Measurements from ENCODE around the gene ARHGDIG. TPM values are rescaled to one million over a fixed set of nuclear protein-coding genes. Genes with fewer than 3 reads are reported as not detected.
"Not testable (repeated sequence)": the region's sequence is repeated elsewhere in the genome, so short reads cannot be mapped to it uniquely, and the experiment has no call there.

The ARHGDIG gene
- total RNA-seq, 4 donors from 2014 or later = not detected

DNA sequence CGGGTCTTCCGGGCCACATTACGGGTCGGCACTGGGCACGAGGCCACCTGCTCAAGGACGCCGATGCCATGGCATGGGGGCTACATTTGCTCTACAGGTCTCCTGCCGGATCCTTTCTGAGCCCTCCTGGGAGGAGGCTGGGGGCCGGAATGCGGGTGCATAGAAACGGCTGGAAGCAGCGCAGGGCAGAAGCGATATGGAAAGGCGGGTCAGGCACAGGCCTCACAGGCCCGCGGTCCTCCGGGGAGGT is 43.7 kb downstream of the ARHGDIG start:
- 85 to 87% methylated on average over 13 to 17 of the region's 17 CpGs for WGBS, 2 donors
- Histone ChIP-seq H3K4me3 (no peak overlapping the region), H3K27me3 (no peaks in the 10 kb centered on the region), H3K36me3 (peaks cover 0 to 5% (median 0%) of the 10 kb centered on the region in 3 donors), H3K9me3 (no peaks in the 10 kb centered on the region), H3K27ac (no peak overlapping the region), H3K4me1 (peaks cover 0 to 37% (median 22%) of the 10 kb centered on the region in 4 donors)
- TF ChIP-seq POLR2A (IDR thresholded peaks at IDR 0.05) (no peak), EP300 (IDR thresholded peaks at IDR 0.05) (no peak)
- DNase-seq (ENCODE audit: low spot score in 2 of 2) = no peak

DNA sequence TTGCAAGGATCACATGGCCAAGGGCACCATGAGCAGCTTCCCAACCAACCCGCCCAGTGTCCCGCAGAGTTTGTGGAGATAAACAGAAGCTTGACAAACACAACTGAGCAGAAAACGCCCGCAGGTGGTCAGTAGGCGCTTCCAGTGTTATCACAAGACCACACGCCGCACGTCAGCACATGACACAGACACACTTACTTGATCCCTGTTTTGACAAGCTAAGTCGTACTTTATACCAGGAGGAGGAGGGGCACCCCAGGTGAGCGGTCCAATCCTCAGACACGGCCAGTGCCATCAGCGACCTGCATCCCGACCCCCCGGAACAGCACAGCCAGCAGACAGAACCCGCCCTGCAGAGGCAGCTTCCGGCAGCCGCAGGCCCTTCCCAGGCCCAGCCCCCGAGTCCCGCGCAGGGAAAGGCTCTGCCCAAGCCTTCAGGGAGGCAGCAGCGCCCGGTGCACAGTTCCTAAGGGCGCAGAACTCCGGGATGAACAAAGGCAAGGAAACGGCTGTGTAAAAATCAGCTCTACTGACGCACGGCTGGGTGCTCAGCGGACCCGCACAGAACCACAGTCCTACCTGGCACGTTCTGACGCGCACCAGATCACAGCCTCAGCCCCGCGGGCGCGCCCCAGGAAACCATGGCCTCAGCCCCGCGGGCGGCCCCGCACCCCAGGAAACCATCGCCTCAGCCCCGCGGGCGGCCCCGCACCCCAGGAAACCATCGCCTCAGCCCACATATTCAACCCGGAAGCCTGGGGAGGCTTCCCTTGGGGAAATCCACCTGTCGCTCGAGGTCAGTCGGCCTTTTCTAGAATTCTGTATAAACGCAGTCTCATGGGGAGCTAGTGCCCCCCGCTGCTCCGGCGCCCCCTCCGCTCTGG is 44.3 kb downstream of the ARHGDIG start:
- DNase-seq (ENCODE audit: low spot score in 2 of 2) = no peak
- no peaks in the 10 kb centered on the region for H3K27me3 ChIP-seq
- no peak for TF ChIP-seq POLR2A (IDR thresholded peaks at IDR 0.05)
- TF ChIP-seq, protein P1, sequence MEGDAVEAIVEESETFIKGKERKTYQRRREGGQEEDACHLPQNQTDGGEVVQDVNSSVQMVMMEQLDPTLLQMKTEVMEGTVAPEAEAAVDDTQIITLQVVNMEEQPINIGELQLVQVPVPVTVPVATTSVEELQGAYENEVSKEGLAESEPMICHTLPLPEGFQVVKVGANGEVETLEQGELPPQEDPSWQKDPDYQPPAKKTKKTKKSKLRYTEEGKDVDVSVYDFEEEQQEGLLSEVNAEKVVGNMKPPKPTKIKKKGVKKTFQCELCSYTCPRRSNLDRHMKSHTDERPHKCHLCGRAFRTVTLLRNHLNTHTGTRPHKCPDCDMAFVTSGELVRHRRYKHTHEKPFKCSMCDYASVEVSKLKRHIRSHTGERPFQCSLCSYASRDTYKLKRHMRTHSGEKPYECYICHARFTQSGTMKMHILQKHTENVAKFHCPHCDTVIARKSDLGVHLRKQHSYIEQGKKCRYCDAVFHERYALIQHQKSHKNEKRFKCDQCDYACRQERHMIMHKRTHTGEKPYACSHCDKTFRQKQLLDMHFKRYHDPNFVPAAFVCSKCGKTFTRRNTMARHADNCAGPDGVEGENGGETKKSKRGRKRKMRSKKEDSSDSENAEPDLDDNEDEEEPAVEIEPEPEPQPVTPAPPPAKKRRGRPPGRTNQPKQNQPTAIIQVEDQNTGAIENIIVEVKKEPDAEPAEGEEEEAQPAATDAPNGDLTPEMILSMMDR (IDR thresholded peaks at IDR 0.05) = no peak
- WGBS, 2 donors = 66 to 67% methylated on average over 33 to 46 of the region's 55 CpGs
- peaks cover 0 to 37% (median 22%) of the 10 kb centered on the region in 4 donors for H3K4me1 ChIP-seq
- H3K4me3 ChIP-seq = peak overlapping the region in 2 of 4 donors; percentile 12 to 18
- no peaks in the 10 kb centered on the region for H3K9me3 ChIP-seq
- H3K27ac ChIP-seq = peak overlapping the region in 1 of 4 donors; percentile 30
- no peaks in the 10 kb centered on the region for H3K36me3 ChIP-seq

DNA sequence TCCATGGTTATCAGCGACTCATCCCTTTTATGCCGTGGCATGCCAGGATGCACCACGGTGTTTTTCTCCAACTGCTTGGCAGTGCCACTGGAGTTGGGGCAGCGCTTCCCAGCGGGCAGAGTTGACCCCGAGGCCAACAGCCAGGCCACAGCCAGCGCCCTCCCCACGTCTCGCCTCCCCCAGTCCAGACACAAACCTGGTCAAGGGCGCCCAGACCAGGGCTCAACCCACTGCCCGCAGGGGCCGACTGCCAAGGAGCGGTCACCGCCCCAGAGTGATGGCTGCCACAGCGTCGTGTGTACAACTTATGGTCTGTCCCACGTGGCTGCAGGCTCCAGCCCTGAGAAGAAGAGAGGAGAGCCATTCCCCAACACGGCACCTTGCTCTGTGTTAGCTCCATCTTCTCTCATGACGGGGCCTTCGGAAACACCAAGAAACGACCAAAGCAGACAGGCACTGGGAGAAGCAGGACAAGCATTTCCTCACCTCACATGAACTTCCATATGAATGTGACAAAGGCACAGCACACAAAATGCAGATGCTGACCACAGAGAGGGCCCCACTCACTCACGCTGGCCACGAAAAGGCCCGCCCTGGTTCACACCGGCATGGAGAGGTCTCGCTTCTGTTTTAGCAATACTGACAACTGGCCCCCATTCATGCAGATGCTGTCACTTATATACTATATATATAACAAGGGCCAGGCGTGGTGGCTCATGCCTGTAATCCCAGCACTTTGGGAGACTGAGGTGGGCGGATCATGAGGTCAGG is 45.2 kb downstream of the ARHGDIG start:
- H3K4me3 ChIP-seq = peak overlapping the region in 2 of 4 donors; percentile 12 to 18

DNA sequence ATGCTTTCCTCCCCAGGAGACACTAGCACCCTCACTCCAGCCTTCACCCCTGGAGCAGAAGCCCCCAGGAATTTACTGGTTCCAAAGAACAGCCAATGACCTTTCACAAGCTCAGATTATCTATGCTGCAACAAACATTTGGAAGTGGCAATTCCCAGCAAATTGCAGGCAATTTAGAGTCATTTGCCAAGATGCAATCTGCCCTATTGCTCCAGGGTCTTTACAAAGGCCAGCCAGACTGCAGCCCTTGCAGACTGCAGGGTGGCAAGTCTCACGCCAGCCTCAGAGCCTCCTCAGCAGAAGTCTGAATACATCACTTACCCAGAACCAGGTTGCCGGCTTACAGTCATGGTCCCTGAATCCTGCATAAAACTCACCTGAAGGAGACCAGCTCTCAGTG is 50.4 kb downstream of the ARHGDIG start:
- peaks cover 0 to 28% (median 18%) of the 10 kb centered on the region in 4 donors for H3K4me1 ChIP-seq
- no peak for TF ChIP-seq EP300 (IDR thresholded peaks at IDR 0.05)
- TF ChIP-seq, protein P1 (IDR thresholded peaks at IDR 0.05) = no peak
- TF ChIP-seq POLR2A (IDR thresholded peaks at IDR 0.05) = no peak
- H3K9me3 ChIP-seq = no peaks in the 10 kb centered on the region
- no peak overlapping the region for H3K4me3 ChIP-seq
- H3K36me3 ChIP-seq = no peaks in the 10 kb centered on the region
- no peak for DNase-seq (ENCODE audit: low spot score in 2 of 2)
- H3K27me3 ChIP-seq = no peaks in the 10 kb centered on the region
- 59 to 75% methylated on average over 1 to 2 of the region's 2 CpGs for WGBS, 2 donors
- H3K27ac ChIP-seq = no peak overlapping the region

More for the DNA sequence above, 45.2 kb downstream of the ARHGDIG start:
- DNase-seq (ENCODE audit: low spot score in 2 of 2) = no peak
- Histone ChIP-seq H3K27me3 (no peaks in the 10 kb centered on the region), H3K4me1 (peaks cover 0 to 37% (median 24%) of the 10 kb centered on the region in 4 donors), H3K9me3 (no peaks in the 10 kb centered on the region), H3K36me3 (no peaks in the 10 kb centered on the region), H3K27ac (peak overlapping the region in 1 of 4 donors; percentile 30)
- TF ChIP-seq EP300 (IDR thresholded peaks at IDR 0.05) (no peak), POLR2A (IDR thresholded peaks at IDR 0.05) (no peak)
- TF ChIP-seq, protein P1 (IDR thresholded peaks at IDR 0.05) = no peak
- WGBS, 2 donors = 85 to 86% methylated on average over 28 of the region's 28 CpGs

DNA sequence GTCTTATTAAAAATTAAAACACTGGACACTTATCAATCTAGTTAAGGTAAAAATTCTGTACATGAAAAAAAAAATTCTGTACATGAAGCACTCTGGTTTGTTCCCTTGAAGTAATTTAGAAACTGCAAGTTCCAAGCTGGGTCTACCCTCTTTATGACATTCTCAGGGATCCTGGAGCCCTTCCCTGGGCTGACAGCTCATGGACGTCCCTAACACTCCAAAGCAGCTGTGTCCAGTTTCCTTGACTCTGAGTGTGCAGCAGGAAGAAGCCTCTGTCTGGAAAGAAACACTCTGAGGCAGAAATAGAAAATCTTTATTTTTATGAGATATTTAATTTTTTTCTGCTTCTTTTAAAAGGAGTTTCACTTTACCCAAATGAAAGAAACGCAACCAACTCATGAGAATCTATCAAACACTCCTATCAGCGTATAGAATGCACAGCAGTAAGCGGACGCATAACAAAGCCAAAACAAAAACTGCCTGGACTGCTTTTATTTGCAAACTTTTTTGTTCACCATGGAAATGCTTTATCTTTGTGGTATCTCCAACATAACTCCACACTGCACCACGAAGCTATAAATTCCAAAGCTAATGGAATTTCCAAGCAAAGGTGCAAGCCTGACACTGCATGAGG is 50.9 kb downstream of the ARHGDIG start:
- not testable (repeated sequence) for H3K27ac ChIP-seq; DNase-seq (ENCODE audit: low spot score in 2 of 2); H3K4me3 ChIP-seq; H3K9me3 ChIP-seq; H3K36me3 ChIP-seq; H3K27me3 ChIP-seq
- 69 to 76% methylated on average over 6 of the region's 6 CpGs for WGBS, 2 donors
- H3K4me1 ChIP-seq = peaks cover 0 to 27% (median 19%) of the 10 kb centered on the region in 4 donors

Other genes with a start within 250 kb of the ARHGDIG start
- 1 to 10 TPM in 3 of 4 donors, under 1 TPM in 1; 0.66 to 8.6 (median 3.1) TPM for gene POLR3K, start 227.0 kb upstream of the ARHGDIG start, total RNA-seq
- gene SNRNP25, start 226.8 kb upstream of the ARHGDIG start, total RNA-seq = 10 to 100 TPM in 3 of 4 donors, 1 to 10 TPM in 1; 9.3 to 21.6 (median 15.7) TPM
- 100 to 1,000 TPM in 3 of 4 donors, 10 to 100 TPM in 1; 92.7 to 157 (median 137) TPM for gene RHBDF1, start 208.0 kb upstream of the ARHGDIG start, total RNA-seq
- 100 to 1,000 TPM in 2 of 4 donors, 10 to 100 TPM in 2; 74.3 to 190 (median 115) TPM for gene MPG, start 202.4 kb upstream of the ARHGDIG start, total RNA-seq
- gene NPRL3, start 141.9 kb upstream of the ARHGDIG start, total RNA-seq = 10 to 100 TPM; 32.1 to 40.8 (median 36.7) TPM
- not detected for gene HBZ, start 127.9 kb upstream of the ARHGDIG start, total RNA-seq
- 1 to 10 TPM in 1 of 4 donors, not detected in 3; 3.3 TPM for gene HBM, start 114.6 kb upstream of the ARHGDIG start, total RNA-seq
- 100 to 1,000 TPM in 2 of 4 donors, 10 to 100 TPM in 2; 10.1 to 495 (median 102) TPM for gene HBA2, start 107.7 kb upstream of the ARHGDIG start, total RNA-seq
- gene HBA1, start 103.9 kb upstream of the ARHGDIG start, total RNA-seq = 100 to 1,000 TPM in 1 of 4 donors, 10 to 100 TPM in 2, not detected in 1; 48.4 to 135 (median 81.6) TPM
- gene HBQ1, start 100.1 kb upstream of the ARHGDIG start, total RNA-seq = not detected
- 100 to 1,000 TPM; 109 to 180 (median 123) TPM for gene LUC7L, start 51.1 kb upstream of the ARHGDIG start, total RNA-seq
- gene FAM234A, start 45.8 kb upstream of the ARHGDIG start, total RNA-seq = 100 to 1,000 TPM in 2 of 4 donors, 10 to 100 TPM in 2; 73.5 to 192 (median 99.0) TPM
- gene RGS11, start 4.6 kb upstream of the ARHGDIG start, total RNA-seq = 10 to 100 TPM; 20.8 to 59.0 (median 29.7) TPM
- gene PDIA2, start 2.6 kb downstream of the ARHGDIG start, total RNA-seq = 1 to 10 TPM; 3.3 to 8.8 (median 3.7) TPM
- gene AXIN1, start 72.1 kb downstream of the ARHGDIG start, total RNA-seq = 10 to 100 TPM; 23.4 to 37.1 (median 25.0) TPM
- gene MRPL28, start 89.9 kb downstream of the ARHGDIG start, total RNA-seq = 10 to 100 TPM; 45.1 to 79.5 (median 65.3) TPM
- 10 to 100 TPM; 22.7 to 69.3 (median 36.7) TPM for gene PGAP6, start 101.4 kb downstream of the ARHGDIG start, total RNA-seq
- 10 to 100 TPM; 26.7 to 99.6 (median 47.8) TPM for gene NME4, start 116.6 kb downstream of the ARHGDIG start, total RNA-seq
- 10 to 100 TPM; 20.3 to 68.4 (median 33.6) TPM for gene DECR2, start 121.3 kb downstream of the ARHGDIG start, total RNA-seq
- 100 to 1,000 TPM in 1 of 4 donors, 10 to 100 TPM in 3; 30.2 to 128 (median 54.6) TPM for gene RAB11FIP3, start 145.1 kb downstream of the ARHGDIG start, total RNA-seq
- 10 to 100 TPM; 19.0 to 91.5 (median 52.5) TPM for gene CAPN15, start 247.1 kb downstream of the ARHGDIG start, total RNA-seq